Measurements from ENCODE around the gene PTCD1.

The PTCD1 gene

DNA sequence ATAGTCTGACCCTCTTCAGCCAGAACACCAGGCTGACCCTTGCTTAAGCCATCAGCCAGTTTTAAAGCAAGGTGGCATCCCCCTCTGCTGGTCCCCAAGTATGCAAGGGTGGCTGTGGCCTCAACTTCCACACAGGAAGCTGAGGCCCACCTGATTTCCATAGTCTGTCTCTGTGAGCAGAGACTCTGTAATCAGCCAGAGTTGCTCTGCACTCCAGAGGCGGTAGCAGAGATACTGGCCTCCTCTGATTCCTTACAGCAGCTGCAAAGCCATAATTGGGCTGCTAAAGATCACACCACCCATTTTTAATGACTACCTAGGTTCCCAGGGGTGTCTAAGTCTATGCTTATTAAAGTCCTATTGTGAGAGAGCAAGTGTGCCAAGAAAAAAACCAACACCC, 32.0 kb downstream of the PTCD1 start:
- Histone ChIP-seq H3K27ac (ENCODE audit: low read length) (no peak overlapping the region), H3K4me3 (ENCODE audit: low read length) (no peak overlapping the region)
- no peak for DNase-seq

DNA sequence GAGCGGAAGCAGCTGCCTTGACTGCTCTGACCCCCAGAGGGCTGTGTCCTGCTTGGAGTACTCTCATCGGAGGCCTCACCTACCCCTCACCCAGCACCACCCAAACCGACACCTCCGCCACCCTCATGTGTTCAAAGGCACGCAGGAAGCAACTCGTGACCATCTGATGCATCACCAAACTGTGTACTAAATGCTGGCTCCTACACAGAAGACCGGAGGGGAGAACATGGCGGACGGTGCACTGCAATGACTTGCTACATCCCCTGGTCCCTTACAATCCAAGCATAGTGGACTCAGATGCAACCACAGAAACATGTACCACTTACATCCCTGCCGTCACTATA, 33.6 kb downstream of the PTCD1 start:
- no peaks in the 10 kb centered on the region; the same call in 1 of the 2 replicates for H4K20me1 ChIP-seq (ENCODE audit: insufficient read depth, low read length)
- H3K9ac ChIP-seq (ENCODE audit: low read length): no peak overlapping the region
- H3F3A ChIP-seq (ENCODE audit: insufficient read depth, low read length): 0 out of 2 replicates have a peak, but pooled peaks cover 4% of the 10 kb centered on the region

More for the DNA sequence above, 32.0 kb downstream of the PTCD1 start:
- Histone ChIP-seq H3F3A (ENCODE audit: insufficient read depth, low read length) (0 out of 2 replicates have a peak, but pooled peaks cover 4% of the 10 kb centered on the region), H3K36me3 (replicated peaks; ENCODE audit: insufficient read depth, low read length) (no peaks in the 10 kb centered on the region), H3K27me3 (replicated peaks; ENCODE audit: insufficient read depth, low read length) (no peaks in the 10 kb centered on the region), H3K79me2 (ENCODE audit: low read length) (peaks cover 83% of the 10 kb centered on the region), H3K9me2 (replicated peaks; ENCODE audit: insufficient read depth, low read length) (no peaks in the 10 kb centered on the region), H2AFZ (ENCODE audit: low read length) (no peak overlapping the region), H4K20me1 (ENCODE audit: insufficient read depth, low read length) (no peaks in the 10 kb centered on the region; the same call in 1 of the 2 replicates), H3K9me3 (replicated peaks; ENCODE audit: insufficient read depth, low read length) (no peaks in the 10 kb centered on the region), H3K4me2 (ENCODE audit: low read depth, low read length) (peak overlapping the region; percentile 91; the same call in 1 of the 2 replicates), H3K9ac (ENCODE audit: low read length) (peak overlapping the region; percentile 92; the same call in 1 of the 2 replicates), H3K4me1 (ENCODE audit: low read length) (peaks cover 11% of the 10 kb centered on the region)
- TF ChIP-seq EZH2 (optimal IDR thresholded peaks at IDR 0.05; ENCODE audit: low read depth, low read length): no peak
- TF ChIP-seq, protein P1, sequence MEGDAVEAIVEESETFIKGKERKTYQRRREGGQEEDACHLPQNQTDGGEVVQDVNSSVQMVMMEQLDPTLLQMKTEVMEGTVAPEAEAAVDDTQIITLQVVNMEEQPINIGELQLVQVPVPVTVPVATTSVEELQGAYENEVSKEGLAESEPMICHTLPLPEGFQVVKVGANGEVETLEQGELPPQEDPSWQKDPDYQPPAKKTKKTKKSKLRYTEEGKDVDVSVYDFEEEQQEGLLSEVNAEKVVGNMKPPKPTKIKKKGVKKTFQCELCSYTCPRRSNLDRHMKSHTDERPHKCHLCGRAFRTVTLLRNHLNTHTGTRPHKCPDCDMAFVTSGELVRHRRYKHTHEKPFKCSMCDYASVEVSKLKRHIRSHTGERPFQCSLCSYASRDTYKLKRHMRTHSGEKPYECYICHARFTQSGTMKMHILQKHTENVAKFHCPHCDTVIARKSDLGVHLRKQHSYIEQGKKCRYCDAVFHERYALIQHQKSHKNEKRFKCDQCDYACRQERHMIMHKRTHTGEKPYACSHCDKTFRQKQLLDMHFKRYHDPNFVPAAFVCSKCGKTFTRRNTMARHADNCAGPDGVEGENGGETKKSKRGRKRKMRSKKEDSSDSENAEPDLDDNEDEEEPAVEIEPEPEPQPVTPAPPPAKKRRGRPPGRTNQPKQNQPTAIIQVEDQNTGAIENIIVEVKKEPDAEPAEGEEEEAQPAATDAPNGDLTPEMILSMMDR (IDR thresholded peaks at IDR 0.05; ENCODE audit: low read length): no peak
- TF ChIP-seq EZH2phosphoT487 (IDR thresholded peaks at IDR 0.05; ENCODE audit: low read length): no peak

DNA sequence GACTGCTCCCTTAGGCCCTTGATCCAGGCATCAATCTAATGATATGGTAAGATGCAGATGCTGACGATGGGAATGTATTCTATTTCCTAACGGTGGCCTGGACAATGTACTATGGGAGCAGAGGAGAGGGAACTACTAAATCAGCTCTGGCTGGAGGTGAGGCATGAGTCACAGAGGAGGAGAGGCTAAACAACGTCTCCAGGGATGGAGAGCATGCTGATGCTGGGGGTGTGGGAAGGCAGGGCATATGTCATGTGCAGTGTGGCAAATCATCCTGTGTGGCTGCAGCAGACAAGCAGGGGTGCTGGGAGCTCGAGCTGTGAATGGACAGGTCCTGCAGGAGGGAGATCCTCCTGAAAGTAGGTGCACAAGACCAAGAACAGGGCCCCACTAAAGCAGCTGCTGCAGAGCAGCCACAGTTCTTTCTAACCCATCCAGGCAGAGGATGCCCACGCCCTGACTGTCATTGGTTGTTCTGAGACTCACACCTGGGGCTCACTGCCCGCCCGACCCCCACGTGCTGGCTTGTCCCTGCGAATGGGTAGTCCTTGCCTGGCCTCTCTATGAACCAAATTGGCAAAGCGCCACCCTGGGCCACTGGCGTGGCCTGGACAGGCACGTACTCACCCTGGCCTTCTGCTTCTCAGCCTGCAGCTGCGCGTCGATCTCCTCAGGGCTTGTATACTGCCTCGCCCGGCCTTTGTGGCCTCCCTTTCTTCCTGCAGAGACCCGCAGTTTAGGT, 34.2 kb downstream of the PTCD1 start:
- Histone ChIP-seq H3K9me2 (replicated peaks; ENCODE audit: insufficient read depth, low read length) (no peaks in the 10 kb centered on the region), H3K4me1 (ENCODE audit: low read length) (peaks cover 11% of the 10 kb centered on the region), H3K4me3 (ENCODE audit: low read length) (no peak overlapping the region), H3K36me3 (replicated peaks; ENCODE audit: insufficient read depth, low read length) (no peaks in the 10 kb centered on the region), H3K4me2 (ENCODE audit: low read depth, low read length) (no peak overlapping the region), H4K20me1 (ENCODE audit: insufficient read depth, low read length) (no peaks in the 10 kb centered on the region; the same call in 1 of the 2 replicates), H3K9me3 (replicated peaks; ENCODE audit: insufficient read depth, low read length) (no peaks in the 10 kb centered on the region), H3K27ac (ENCODE audit: low read length) (no peak overlapping the region), H3K9ac (ENCODE audit: low read length) (no peak overlapping the region), H3F3A (ENCODE audit: insufficient read depth, low read length) (0 out of 2 replicates have a peak, but pooled peaks cover 2% of the 10 kb centered on the region), H3K79me2 (ENCODE audit: low read length) (peaks cover 62% of the 10 kb centered on the region), H3K27me3 (replicated peaks; ENCODE audit: insufficient read depth, low read length) (no peaks in the 10 kb centered on the region), H2AFZ (ENCODE audit: low read length) (no peak overlapping the region)
- TF ChIP-seq, protein P1 (IDR thresholded peaks at IDR 0.05; ENCODE audit: low read length): no peak
- TF ChIP-seq EZH2 (optimal IDR thresholded peaks at IDR 0.05; ENCODE audit: low read depth, low read length) (no peak), EZH2phosphoT487 (IDR thresholded peaks at IDR 0.05; ENCODE audit: low read length) (no peak)
- no peak for DNase-seq

More for the DNA sequence above, 33.6 kb downstream of the PTCD1 start:
- Histone ChIP-seq H3K4me1 (ENCODE audit: low read length) (peaks cover 11% of the 10 kb centered on the region), H3K9me3 (replicated peaks; ENCODE audit: insufficient read depth, low read length) (no peaks in the 10 kb centered on the region), H3K4me2 (ENCODE audit: low read depth, low read length) (no peak overlapping the region), H3K27me3 (replicated peaks; ENCODE audit: insufficient read depth, low read length) (no peaks in the 10 kb centered on the region), H3K36me3 (replicated peaks; ENCODE audit: insufficient read depth, low read length) (no peaks in the 10 kb centered on the region), H3K79me2 (ENCODE audit: low read length) (peaks cover 68% of the 10 kb centered on the region), H3K9me2 (replicated peaks; ENCODE audit: insufficient read depth, low read length) (no peaks in the 10 kb centered on the region), H3K27ac (ENCODE audit: low read length) (no peak overlapping the region), H2AFZ (ENCODE audit: low read length) (no peak overlapping the region), H3K4me3 (ENCODE audit: low read length) (no peak overlapping the region)
- DNase-seq: no peak
- TF ChIP-seq, protein P1 (IDR thresholded peaks at IDR 0.05; ENCODE audit: low read length): no peak
- TF ChIP-seq EZH2 (optimal IDR thresholded peaks at IDR 0.05; ENCODE audit: low read depth, low read length): no peak
- no peak for TF ChIP-seq EZH2phosphoT487 (IDR thresholded peaks at IDR 0.05; ENCODE audit: low read length)
